Measurements from ENCODE around the gene CPSF7.

Gene CPSF7

GRCh38 chr11:61460986-61461385, 31.2 kb upstream of the CPSF7 start:
- no peak overlapping the region for H3K9ac ChIP-seq (ENCODE audit: low read length)
- H2AFZ ChIP-seq (ENCODE audit: low read length) = no peak overlapping the region
- H3K4me1 ChIP-seq (ENCODE audit: low read length) = no peaks in the 10 kb centered on the region
- no peaks in the 10 kb centered on the region for H4K20me1 ChIP-seq (ENCODE audit: insufficient read depth, low read length)
- H3K36me3 ChIP-seq (replicated peaks; ENCODE audit: insufficient read depth, low read length) = no peaks in the 10 kb centered on the region
- H3K27me3 ChIP-seq (replicated peaks; ENCODE audit: insufficient read depth, low read length) = no peaks in the 10 kb centered on the region
- H3K4me2 ChIP-seq (ENCODE audit: low read depth, low read length) = no peak overlapping the region
- H3K4me3 ChIP-seq (ENCODE audit: low read length) = no peak overlapping the region
- DNase-seq = no peak
- H3K9me2 ChIP-seq (replicated peaks; ENCODE audit: insufficient read depth, low read length) = no peaks in the 10 kb centered on the region
- no peaks in the 10 kb centered on the region for H3K79me2 ChIP-seq (ENCODE audit: low read length)
- no peaks in the 10 kb centered on the region for H3K9me3 ChIP-seq (replicated peaks; ENCODE audit: insufficient read depth, low read length)
- no peak for TF ChIP-seq EZH2phosphoT487 (IDR thresholded peaks at IDR 0.05; ENCODE audit: low read length)
- no peaks in the 10 kb centered on the region for H3F3A ChIP-seq (ENCODE audit: insufficient read depth, low read length)
- H3K27ac ChIP-seq (ENCODE audit: low read length) = no peak overlapping the region

GRCh38 chr11:61460474-61460881, 30.7 kb upstream of the CPSF7 start:
- no peak for TF ChIP-seq EZH2phosphoT487 (IDR thresholded peaks at IDR 0.05; ENCODE audit: low read length)
- TF ChIP-seq CTCF (IDR thresholded peaks at IDR 0.05; ENCODE audit: low read length) = no peak
- TF ChIP-seq EZH2 (optimal IDR thresholded peaks at IDR 0.05; ENCODE audit: low read depth, low read length) = no peak

GRCh38 chr11:61454520-61454919, 24.7 kb upstream of the CPSF7 start:
- no peaks in the 10 kb centered on the region for H3K27me3 ChIP-seq (replicated peaks; ENCODE audit: insufficient read depth, low read length)
- H3K9ac ChIP-seq (ENCODE audit: low read length) = no peak overlapping the region

More at GRCh38 chr11:61460474-61460881, 30.7 kb upstream of the CPSF7 start:
- Histone ChIP-seq H3K9me2 (replicated peaks; ENCODE audit: insufficient read depth, low read length) (no peaks in the 10 kb centered on the region), H3K27ac (ENCODE audit: low read length) (no peak overlapping the region), H3K4me1 (ENCODE audit: low read length) (no peaks in the 10 kb centered on the region), H3F3A (ENCODE audit: insufficient read depth, low read length) (no peaks in the 10 kb centered on the region), H3K27me3 (replicated peaks; ENCODE audit: insufficient read depth, low read length) (no peaks in the 10 kb centered on the region), H4K20me1 (ENCODE audit: insufficient read depth, low read length) (no peaks in the 10 kb centered on the region), H3K36me3 (replicated peaks; ENCODE audit: insufficient read depth, low read length) (no peaks in the 10 kb centered on the region), H3K9me3 (replicated peaks; ENCODE audit: insufficient read depth, low read length) (no peaks in the 10 kb centered on the region), H3K4me2 (ENCODE audit: low read depth, low read length) (no peak overlapping the region), H2AFZ (ENCODE audit: low read length) (no peak overlapping the region), H3K79me2 (ENCODE audit: low read length) (no peaks in the 10 kb centered on the region), H3K9ac (ENCODE audit: low read length) (no peak overlapping the region), H3K4me3 (ENCODE audit: low read length) (no peak overlapping the region)
- no peak for DNase-seq

More at GRCh38 chr11:61454520-61454919, 24.7 kb upstream of the CPSF7 start:
- Histone ChIP-seq H3K27ac (ENCODE audit: low read length) (no peak overlapping the region), H3K4me1 (ENCODE audit: low read length) (no peaks in the 10 kb centered on the region), H3K4me2 (ENCODE audit: low read depth, low read length) (no peak overlapping the region), H3K4me3 (ENCODE audit: low read length) (no peak overlapping the region), H4K20me1 (ENCODE audit: insufficient read depth, low read length) (no peaks in the 10 kb centered on the region), H2AFZ (ENCODE audit: low read length) (no peak overlapping the region), H3K9me3 (replicated peaks; ENCODE audit: insufficient read depth, low read length) (no peaks in the 10 kb centered on the region), H3F3A (ENCODE audit: insufficient read depth, low read length) (no peaks in the 10 kb centered on the region), H3K36me3 (replicated peaks; ENCODE audit: insufficient read depth, low read length) (no peaks in the 10 kb centered on the region), H3K79me2 (ENCODE audit: low read length) (no peaks in the 10 kb centered on the region), H3K9me2 (replicated peaks; ENCODE audit: insufficient read depth, low read length) (no peaks in the 10 kb centered on the region)
- DNase-seq = no peak
- TF ChIP-seq CTCF (IDR thresholded peaks at IDR 0.05; ENCODE audit: low read length) (no peak), EZH2 (optimal IDR thresholded peaks at IDR 0.05; ENCODE audit: low read depth, low read length) (no peak), EZH2phosphoT487 (IDR thresholded peaks at IDR 0.05; ENCODE audit: low read length) (no peak)
